GM23338 (cell line): Measurements from ENCODE around the gene SPATA31C1. TPM values are rescaled to one million over a fixed set of nuclear protein-coding genes. Genes with fewer than 3 reads are reported as not detected.

Experiments
- ATAC-seq: fragments of 200-7000 bp; cut with Tn5 transposase; 3 replicates; pipeline ENCODE4 v1.9.1; 2020
- DNase-seq: peaks from one replicate; pipeline ENCODE4 v3.0.0-alpha.2; 2015; ENCODE audit warnings: low spot score
- H2AFZ ChIP-seq: fragments of 200-600 bp; sonication (generic); 2 replicates; pipeline ENCODE4 v1.8.0; 2016; ENCODE audit warnings: antibody characterized with exemption, mild to moderate bottlenecking, moderate library complexity
- H3F3A ChIP-seq: fragments of 200-600 bp; sonication (generic); replicated peaks from 2 replicates; pipeline ENCODE4 v1.8.0; 2017; ENCODE audit warnings: antibody characterized with exemption, mixed run types, low read depth
- H3K27ac ChIP-seq: fragments of 200-600 bp; sonication (generic); 2 replicates; pipeline ENCODE4 v1.6.1; 2016; ENCODE audit warnings: low read depth
- H3K27me3 ChIP-seq: fragments of 200-600 bp; sonication (generic); 2 replicates; pipeline ENCODE4 v1.8.0; 2016; ENCODE audit warnings: mild to moderate bottlenecking, mixed run types, moderate library complexity; ENCODE audit not compliant: insufficient read depth
- H3K36me3 ChIP-seq: fragments of 200-600 bp; sonication (generic); 2 replicates; pipeline ENCODE4 v1.8.0; 2016; ENCODE audit warnings: mild to moderate bottlenecking; ENCODE audit not compliant: insufficient read depth
- H3K4me1 ChIP-seq: fragments of 200-600 bp; sonication (generic); 2 replicates; pipeline ENCODE4 v1.8.0; 2016; ENCODE audit warnings: mild to moderate bottlenecking, moderate library complexity; ENCODE audit not compliant: insufficient read depth
- H3K4me2 ChIP-seq: fragments of 200-600 bp; sonication (generic); 2 replicates; pipeline ENCODE4 v1.7.1; 2017; ENCODE audit warnings: mixed run types
- H3K4me3 ChIP-seq: fragments of 200-600 bp; sonication (generic); 2 replicates; pipeline ENCODE4 v1.6.1; 2016; ENCODE audit warnings: mixed run types
- H3K79me2 ChIP-seq: fragments of 200-600 bp; sonication (generic); replicated peaks from 2 replicates; pipeline ENCODE4 v1.8.0; 2017; ENCODE audit warnings: mild to moderate bottlenecking; ENCODE audit not compliant: insufficient read depth
- H3K9me2 ChIP-seq: fragments of 200-600 bp; sonication (generic); 2 replicates; pipeline ENCODE4 v1.8.0; 2017; ENCODE audit not compliant: insufficient read depth
- H4K20me1 ChIP-seq: fragments of 200-600 bp; sonication (generic); replicated peaks from 2 replicates; pipeline ENCODE4 v1.8.0; 2017; ENCODE audit warnings: mild to moderate bottlenecking; ENCODE audit not compliant: insufficient read depth
- H3K27ac Mint-ChIP-seq: 2 replicates; pipeline ENCODE4 v1.8.0; 2020; ENCODE audit warnings: inconsistent platforms, mild to moderate bottlenecking, moderate library complexity, mixed read lengths
- H3K27me3 Mint-ChIP-seq: 3 replicates; pipeline ENCODE4 v1.8.0; 2022; ENCODE audit warnings: low read depth, mild to moderate bottlenecking, moderate library complexity, mixed read lengths, inconsistent platforms; ENCODE audit not compliant: insufficient read depth, poor library complexity
- H3K36me3 Mint-ChIP-seq: 3 replicates; pipeline ENCODE4 v1.8.0; 2021; ENCODE audit warnings: low read depth, mild to moderate bottlenecking, inconsistent platforms, moderate library complexity, mixed read lengths
- H3K4me1 Mint-ChIP-seq: 3 replicates; pipeline ENCODE4 v1.8.0; 2020; ENCODE audit warnings: mild to moderate bottlenecking, inconsistent platforms, mixed read lengths
- H3K4me3 Mint-ChIP-seq: 3 replicates; pipeline ENCODE4 v1.8.0; 2021; ENCODE audit warnings: moderate library complexity, mild to moderate bottlenecking, inconsistent platforms, mixed read lengths
- H3K9me3 Mint-ChIP-seq: 3 replicates; pipeline ENCODE4 v1.8.0; 2020; ENCODE audit warnings: moderate library complexity, mild to moderate bottlenecking, inconsistent platforms, mixed read lengths
- EZH2 ChIP-seq: fragments of 200-600 bp; sonication (generic); IDR thresholded peaks from one replicate; pipeline ENCODE4 v1.8.0; 2017; ENCODE audit warnings: antibody characterized with exemption, mild to moderate bottlenecking, low read depth; ENCODE audit not compliant: unreplicated experiment
- EZH2phosphoT487 ChIP-seq: fragments of 200-600 bp; sonication (generic); IDR thresholded peaks from one replicate; pipeline ENCODE4 v1.8.1; 2018; ENCODE audit warnings: antibody characterized with exemption; ENCODE audit not compliant: unreplicated experiment
- JUNB ChIP-seq: IDR thresholded peaks from one replicate; pipeline ENCODE4 v1.6.1; 2016; ENCODE audit warnings: antibody characterized with exemption; ENCODE audit not compliant: unreplicated experiment
- POLR2AphosphoS5 ChIP-seq: IDR thresholded peaks from 2 replicates; pipeline ENCODE4 v1.6.1; 2016; ENCODE audit warnings: antibody characterized with exemption, low read depth
- STAT1 ChIP-seq: IDR thresholded peaks from one replicate; pipeline ENCODE4 v1.6.1; 2016; ENCODE audit warnings: antibody characterized with exemption; ENCODE audit not compliant: unreplicated experiment
- ZNF114 ChIP-seq: fragments of 250-450 bp; sonication (Bioruptor Pico); IDR thresholded peaks from 2 replicates; pipeline ENCODE4 v1.5.0; 2020; ENCODE audit warnings: mild to moderate bottlenecking, moderate library complexity
- ZNF331 ChIP-seq: fragments of 250-450 bp; sonication (Bioruptor Pico); IDR thresholded peaks from 2 replicates; pipeline ENCODE4 v1.5.0; 2020; ENCODE audit warnings: low read depth, mild to moderate bottlenecking, moderate library complexity
- polyA plus RNA-seq: library from polyadenylated mRNA; unstranded; fragments of >200 nt; fragmentation: Nextera tagmentation; extraction: Ambion mirVana; gene quantifications from 2 replicates; pipeline ENCODE4 v1.2.1, GENCODE V29; 2016
- total RNA-seq: library from RNA; depleted of rRNA; stranded (reverse); fragments of >200 nt; shearing (Covaris generic); gene quantifications from 2 replicates; pipeline ENCODE4 v1.2.3, GENCODE V29; 2014
- TF ChIP-seq, protein P1 (sequence below), 2 experiments: fragments of 200-600 bp in 1 of 2; sonication (generic) in 1 of 2; conservative IDR thresholded peaks; 2 replicates each; pipeline versions ENCODE4 v1.5.1 to v1.6.1; 2016 to 2017; ENCODE audit warnings: antibody characterized with exemption in 2 of 2, low read depth in 2 of 2, mild to moderate bottlenecking in 2 of 2, moderate library complexity in 1 of 2
- TF ChIP-seq, protein P2 (sequence below): fragments of 250-450 bp; sonication (Bioruptor Pico); IDR thresholded peaks from 2 replicates; pipeline ENCODE4 v1.5.0; 2020; ENCODE audit warnings: mild to moderate bottlenecking, moderate library complexity

Gene SPATA31C1
- total and polyA plus RNA-seq, 2 experiments from 2014 or later: not detected

DNA sequence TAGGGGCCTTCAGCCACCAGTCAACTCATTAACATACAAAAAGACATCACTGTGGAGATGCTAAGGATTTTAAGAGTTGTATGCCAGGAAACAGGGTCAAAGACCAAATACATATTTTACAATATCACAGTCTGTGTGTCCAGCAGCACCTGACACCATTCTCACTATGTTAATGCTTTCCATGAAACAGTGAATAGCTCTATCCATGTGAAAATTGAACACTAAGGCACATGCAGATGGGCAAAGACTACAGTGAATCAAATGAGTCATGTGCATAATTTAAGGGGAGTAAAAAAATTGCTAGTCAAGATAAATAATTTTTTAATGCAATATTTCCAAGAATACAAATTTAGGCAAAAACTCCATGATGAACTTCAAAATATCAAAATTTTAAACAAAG lies 42.7 kb upstream of the SPATA31C1 start:
- no peak overlapping the region for H3K4me3 Mint-ChIP-seq
- Histone ChIP-seq H4K20me1 (no peaks in the 10 kb centered on the region), H3K27me3 (no peaks in the 10 kb centered on the region), H3K4me1 (peaks cover 17% of the 10 kb centered on the region), H3K4me2 (no peak overlapping the region), H3K27ac (no peak overlapping the region), H3K4me3 (no peak overlapping the region), H3K9me2 (peaks cover 3% of the 10 kb centered on the region; the same call in 1 of the 2 replicates), H2AFZ (no peak overlapping the region), H3K36me3 (no peaks in the 10 kb centered on the region), H3K79me2 (no peaks in the 10 kb centered on the region), H3F3A (no peaks in the 10 kb centered on the region)
- H3K27me3 Mint-ChIP-seq: peaks cover 12% of the 10 kb centered on the region
- TF ChIP-seq JUNB: no peak
- no peak for TF ChIP-seq ZNF331
- TF ChIP-seq, protein P1, sequence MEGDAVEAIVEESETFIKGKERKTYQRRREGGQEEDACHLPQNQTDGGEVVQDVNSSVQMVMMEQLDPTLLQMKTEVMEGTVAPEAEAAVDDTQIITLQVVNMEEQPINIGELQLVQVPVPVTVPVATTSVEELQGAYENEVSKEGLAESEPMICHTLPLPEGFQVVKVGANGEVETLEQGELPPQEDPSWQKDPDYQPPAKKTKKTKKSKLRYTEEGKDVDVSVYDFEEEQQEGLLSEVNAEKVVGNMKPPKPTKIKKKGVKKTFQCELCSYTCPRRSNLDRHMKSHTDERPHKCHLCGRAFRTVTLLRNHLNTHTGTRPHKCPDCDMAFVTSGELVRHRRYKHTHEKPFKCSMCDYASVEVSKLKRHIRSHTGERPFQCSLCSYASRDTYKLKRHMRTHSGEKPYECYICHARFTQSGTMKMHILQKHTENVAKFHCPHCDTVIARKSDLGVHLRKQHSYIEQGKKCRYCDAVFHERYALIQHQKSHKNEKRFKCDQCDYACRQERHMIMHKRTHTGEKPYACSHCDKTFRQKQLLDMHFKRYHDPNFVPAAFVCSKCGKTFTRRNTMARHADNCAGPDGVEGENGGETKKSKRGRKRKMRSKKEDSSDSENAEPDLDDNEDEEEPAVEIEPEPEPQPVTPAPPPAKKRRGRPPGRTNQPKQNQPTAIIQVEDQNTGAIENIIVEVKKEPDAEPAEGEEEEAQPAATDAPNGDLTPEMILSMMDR (conservative IDR thresholded peaks at IDR 0.05; ENCODE audit: low read depth in 2 of 2): no peak
- no peak for TF ChIP-seq EZH2
- TF ChIP-seq ZNF114: no peak
- TF ChIP-seq, protein P2, sequence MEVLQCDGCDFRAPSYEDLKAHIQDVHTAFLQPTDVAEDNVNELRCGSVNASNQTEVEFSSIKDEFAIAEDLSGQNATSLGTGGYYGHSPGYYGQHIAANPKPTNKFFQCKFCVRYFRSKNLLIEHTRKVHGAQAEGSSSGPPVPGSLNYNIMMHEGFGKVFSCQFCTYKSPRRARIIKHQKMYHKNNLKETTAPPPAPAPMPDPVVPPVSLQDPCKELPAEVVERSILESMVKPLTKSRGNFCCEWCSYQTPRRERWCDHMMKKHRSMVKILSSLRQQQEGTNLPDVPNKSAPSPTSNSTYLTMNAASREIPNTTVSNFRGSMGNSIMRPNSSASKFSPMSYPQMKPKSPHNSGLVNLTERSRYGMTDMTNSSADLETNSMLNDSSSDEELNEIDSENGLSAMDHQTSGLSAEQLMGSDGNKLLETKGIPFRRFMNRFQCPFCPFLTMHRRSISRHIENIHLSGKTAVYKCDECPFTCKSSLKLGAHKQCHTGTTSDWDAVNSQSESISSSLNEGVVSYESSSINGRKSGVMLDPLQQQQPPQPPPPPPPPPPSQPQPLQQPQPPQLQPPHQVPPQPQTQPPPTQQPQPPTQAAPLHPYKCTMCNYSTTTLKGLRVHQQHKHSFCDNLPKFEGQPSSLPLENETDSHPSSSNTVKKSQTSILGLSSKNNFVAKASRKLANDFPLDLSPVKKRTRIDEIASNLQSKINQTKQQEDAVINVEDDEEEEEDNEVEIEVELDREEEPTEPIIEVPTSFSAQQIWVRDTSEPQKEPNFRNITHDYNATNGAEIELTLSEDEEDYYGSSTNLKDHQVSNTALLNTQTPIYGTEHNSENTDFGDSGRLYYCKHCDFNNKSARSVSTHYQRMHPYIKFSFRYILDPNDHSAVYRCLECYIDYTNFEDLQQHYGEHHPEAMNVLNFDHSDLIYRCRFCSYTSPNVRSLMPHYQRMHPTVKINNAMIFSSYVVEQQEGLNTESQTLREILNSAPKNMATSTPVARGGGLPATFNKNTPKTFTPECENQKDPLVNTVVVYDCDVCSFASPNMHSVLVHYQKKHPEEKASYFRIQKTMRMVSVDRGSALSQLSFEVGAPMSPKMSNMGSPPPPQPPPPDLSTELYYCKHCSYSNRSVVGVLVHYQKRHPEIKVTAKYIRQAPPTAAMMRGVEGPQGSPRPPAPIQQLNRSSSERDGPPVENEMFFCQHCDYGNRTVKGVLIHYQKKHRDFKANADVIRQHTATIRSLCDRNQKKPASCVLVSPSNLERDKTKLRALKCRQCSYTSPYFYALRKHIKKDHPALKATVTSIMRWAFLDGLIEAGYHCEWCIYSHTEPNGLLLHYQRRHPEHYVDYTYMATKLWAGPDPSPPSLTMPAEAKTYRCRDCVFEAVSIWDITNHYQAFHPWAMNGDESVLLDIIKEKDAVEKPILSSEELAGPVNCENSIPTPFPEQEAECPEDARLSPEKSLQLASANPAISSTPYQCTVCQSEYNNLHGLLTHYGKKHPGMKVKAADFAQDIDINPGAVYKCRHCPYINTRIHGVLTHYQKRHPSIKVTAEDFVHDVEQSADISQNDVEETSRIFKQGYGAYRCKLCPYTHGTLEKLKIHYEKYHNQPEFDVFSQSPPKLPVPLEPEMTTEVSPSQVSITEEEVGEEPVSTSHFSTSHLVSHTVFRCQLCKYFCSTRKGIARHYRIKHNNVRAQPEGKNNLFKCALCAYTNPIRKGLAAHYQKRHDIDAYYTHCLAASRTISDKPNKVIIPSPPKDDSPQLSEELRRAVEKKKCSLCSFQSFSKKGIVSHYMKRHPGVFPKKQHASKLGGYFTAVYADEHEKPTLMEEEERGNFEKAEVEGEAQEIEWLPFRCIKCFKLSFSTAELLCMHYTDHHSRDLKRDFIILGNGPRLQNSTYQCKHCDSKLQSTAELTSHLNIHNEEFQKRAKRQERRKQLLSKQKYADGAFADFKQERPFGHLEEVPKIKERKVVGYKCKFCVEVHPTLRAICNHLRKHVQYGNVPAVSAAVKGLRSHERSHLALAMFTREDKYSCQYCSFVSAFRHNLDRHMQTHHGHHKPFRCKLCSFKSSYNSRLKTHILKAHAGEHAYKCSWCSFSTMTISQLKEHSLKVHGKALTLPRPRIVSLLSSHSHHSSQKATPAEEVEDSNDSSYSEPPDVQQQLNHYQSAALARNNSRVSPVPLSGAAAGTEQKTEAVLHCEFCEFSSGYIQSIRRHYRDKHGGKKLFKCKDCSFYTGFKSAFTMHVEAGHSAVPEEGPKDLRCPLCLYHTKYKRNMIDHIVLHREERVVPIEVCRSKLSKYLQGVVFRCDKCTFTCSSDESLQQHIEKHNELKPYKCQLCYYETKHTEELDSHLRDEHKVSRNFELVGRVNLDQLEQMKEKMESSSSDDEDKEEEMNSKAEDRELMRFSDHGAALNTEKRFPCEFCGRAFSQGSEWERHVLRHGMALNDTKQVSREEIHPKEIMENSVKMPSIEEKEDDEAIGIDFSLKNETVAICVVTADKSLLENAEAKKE (CRISPR knock-in tag): no peak
- TF ChIP-seq EZH2phosphoT487: no peak
- TF ChIP-seq POLR2AphosphoS5: no peak
- TF ChIP-seq STAT1: no peak
- DNase-seq (no peak), ATAC-seq (no peak)
- H3K36me3 Mint-ChIP-seq: peaks cover 7% of the 10 kb centered on the region; the same call in 2 of the 3 replicates
- H3K27ac Mint-ChIP-seq: no peak overlapping the region
- H3K9me3 Mint-ChIP-seq: peaks cover 3% of the 10 kb centered on the region
- peaks cover 32% of the 10 kb centered on the region for H3K4me1 Mint-ChIP-seq
